ELR (cell line): ENCODE data around the gene TIMM8B.
A peak's percentile ranks its signal among the peaks of the same experiment; 100 is the strongest.
"Not testable (repeated sequence)": the region's sequence is repeated elsewhere in the genome, so short reads cannot be mapped to it uniquely, and the experiment has no call there.

Source experiments
- DNase-seq: peaks from one replicate; pipeline ENCODE4 v3.0.0-alpha.2; 2015; ENCODE audit warnings: low read depth

TIMM8B gene

GRCh38 chr11:112073941-112074811 lies 12.4 kb downstream of the TIMM8B start, which contains the start of the genes NKAPD1 and PIH1D2:
TSS of gene NKAPD1 (plus strand) at chr11:112074299. CDS start at chr11:112075575, 1,276 bp downstream.
TSS of gene PIH1D2 (minus strand) at chr11:112074017. CDS start at chr11:112073174, 843 bp downstream.
- DNase-seq: peak; percentile 92

GRCh38 chr11:112062923-112063322 lies 23.6 kb downstream of the TIMM8B start:
- DNase-seq: no peak

- no peak for DNase-seq
These were observed 28.5 kb downstream of the TIMM8B start for GRCh38 chr11:112058103-112058502.

- DNase-seq: no peak
These were observed 29.4 kb downstream of the TIMM8B start for GRCh38 chr11:112057170-112057569.

GRCh38 chr11:112051768-112052167 lies 34.8 kb downstream of the TIMM8B start:
- DNase-seq: no peak

- DNase-seq: no peak
These were observed 35.8 kb downstream of the TIMM8B start for GRCh38 chr11:112050721-112051120.

- DNase-seq: no peak
These were observed 36.8 kb downstream of the TIMM8B start for GRCh38 chr11:112049777-112050176.

GRCh38 chr11:112048256-112048655 lies 38.3 kb downstream of the TIMM8B start:
- DNase-seq: not testable (repeated sequence)

GRCh38 chr11:112046647-112047046 lies 39.9 kb downstream of the TIMM8B start:
- not testable (repeated sequence) for DNase-seq

- no peak for DNase-seq
These were observed 41.6 kb downstream of the TIMM8B start for GRCh38 chr11:112044961-112045360.

GRCh38 chr11:112042961-112043304 lies 43.6 kb downstream of the TIMM8B start:
- DNase-seq: no peak

GRCh38 chr11:112042161-112042960 lies 44.2 kb downstream of the TIMM8B start:
- DNase-seq: peak; percentile 80

GRCh38 chr11:112037527-112037926 lies 49.0 kb downstream of the TIMM8B start:
- no peak for DNase-seq
